GM21515 (cell line): ENCODE results near the gene MTARC2.

ENCODE experiments used
- ATAC-seq: cut with Tn5 transposase; IDR thresholded peaks from one replicate; pipeline ENCODE4 v1.9.1; 2021; ENCODE audit not compliant: unreplicated experiment

Gene MTARC2

GRCh38 chr1:220797044-220797443 lies 48.9 kb downstream of the MTARC2 start:
- no peak for ATAC-seq

GRCh38 chr1:220797553-220797952 lies 49.4 kb downstream of the MTARC2 start:
- no peak for ATAC-seq

- ATAC-seq: no peak
Observed at GRCh38 chr1:220798338-220798737, 50.2 kb downstream of the MTARC2 start.

GRCh38 chr1:220800262-220800661 lies 52.1 kb downstream of the MTARC2 start:
- ATAC-seq: no peak

GRCh38 chr1:220803401-220804201 lies 55.5 kb downstream of the MTARC2 start:
- peak; percentile 62 for ATAC-seq

- ATAC-seq: no peak
Observed at GRCh38 chr1:220804202-220804586, 56.1 kb downstream of the MTARC2 start.

GRCh38 chr1:220806408-220806807 lies 58.3 kb downstream of the MTARC2 start:
- no peak for ATAC-seq

GRCh38 chr1:220807726-220808125 lies 59.6 kb downstream of the MTARC2 start:
- ATAC-seq: no peak

GRCh38 chr1:220808345-220809186 lies 60.4 kb downstream of the MTARC2 start:
- ATAC-seq: no peak

GRCh38 chr1:220809187-220809550 lies 61.0 kb downstream of the MTARC2 start:
- no peak for ATAC-seq

- ATAC-seq: peak; percentile 3
Observed at GRCh38 chr1:220809704-220810103, 61.6 kb downstream of the MTARC2 start.

GRCh38 chr1:220810179-220810653 lies 62.1 kb downstream of the MTARC2 start:
- ATAC-seq: peak; percentile 94

GRCh38 chr1:220810963-220811362 lies 62.8 kb downstream of the MTARC2 start:
- ATAC-seq: no peak

GRCh38 chr1:220811695-220812094 lies 63.6 kb downstream of the MTARC2 start:
- ATAC-seq: no peak

- ATAC-seq: no peak
Observed at GRCh38 chr1:220812308-220812707, 64.2 kb downstream of the MTARC2 start.

GRCh38 chr1:220813013-220813412 lies 64.9 kb downstream of the MTARC2 start:
- ATAC-seq: no peak

- no peak for ATAC-seq
Observed at GRCh38 chr1:220815409-220815808, 67.3 kb downstream of the MTARC2 start.

GRCh38 chr1:220817907-220818306 lies 69.8 kb downstream of the MTARC2 start:
- no peak for ATAC-seq

- no peak for ATAC-seq
Observed at GRCh38 chr1:220818421-220819173, 70.5 kb downstream of the MTARC2 start.

GRCh38 chr1:220819467-220820026 lies 71.4 kb downstream of the MTARC2 start:
- no peak for ATAC-seq
